Fibroblast of lung (primary cell): ENCODE measurements around the gene COL27A1. TPM values are rescaled to one million over a fixed set of nuclear protein-coding genes. Genes with fewer than 3 reads are reported as not detected.

Experiments used
- DNase-seq, 2 donors: peaks; one replicate each; pipeline versions ENCODE4 v3.0.0 to v3.0.0-alpha.2; 2010; ENCODE audit warnings: low read depth in 2 of 2
- H2AFZ ChIP-seq: 2 replicates; pipeline ENCODE4 v1.5.1; 2012; ENCODE audit warnings: low read length, control low read depth, inconsistent platforms
- H3K27ac ChIP-seq: 2 replicates; pipeline ENCODE4 v1.5.1; 2011; ENCODE audit warnings: low read length, control low read depth; ENCODE audit not compliant: insufficient read depth
- H3K27me3 ChIP-seq: 2 replicates; pipeline ENCODE4 v1.5.1; 2011; ENCODE audit warnings: mild to moderate bottlenecking, low read length; ENCODE audit not compliant: control insufficient read depth, insufficient read depth
- H3K36me3 ChIP-seq: 2 replicates; pipeline ENCODE4 v1.5.1; 2011; ENCODE audit warnings: low read length; ENCODE audit not compliant: control insufficient read depth, insufficient read depth
- H3K4me1 ChIP-seq: 2 replicates; pipeline ENCODE4 v1.5.1; 2011; ENCODE audit warnings: low read length; ENCODE audit not compliant: control insufficient read depth, insufficient read depth; ENCODE audit errors: extremely low read depth
- H3K4me2 ChIP-seq: 2 replicates; pipeline ENCODE4 v1.5.1; 2011; ENCODE audit warnings: low read length, control low read depth; ENCODE audit not compliant: insufficient read depth; ENCODE audit errors: extremely low read depth
- H3K4me3 ChIP-seq, 4 experiments: fragments of 200-600 bp in 1 of 4; sonication (generic) in 1 of 4; replicated peaks in 1 of 4; 2 replicates each; pipeline ENCODE4 v1.5.1; 2011 to 2016; ENCODE audit warnings: low read length in 4 of 4, low read depth in 3 of 4, mild to moderate bottlenecking in 3 of 4, control low read depth in 2 of 4, inconsistent platforms in 1 of 4, mixed read lengths in 1 of 4; ENCODE audit not compliant: insufficient read depth in 1 of 4; ENCODE audit errors: control extremely low read depth in 1 of 4
- H3K79me2 ChIP-seq: 2 replicates; pipeline ENCODE4 v1.5.1; 2012; ENCODE audit warnings: mild to moderate bottlenecking, low read length, inconsistent platforms; ENCODE audit not compliant: control insufficient read depth, insufficient read depth
- H3K9ac ChIP-seq: 2 replicates; pipeline ENCODE4 v1.5.1; 2011; ENCODE audit warnings: mild to moderate bottlenecking, low read length, control low read depth; ENCODE audit not compliant: insufficient read depth
- H3K9me3 ChIP-seq: 2 replicates; pipeline ENCODE4 v1.5.1; 2012; ENCODE audit warnings: low read depth, low read length; ENCODE audit not compliant: control insufficient read depth, insufficient read depth
- H4K20me1 ChIP-seq: 2 replicates; pipeline ENCODE4 v1.5.1; 2011; ENCODE audit warnings: low read length; ENCODE audit not compliant: control insufficient read depth, insufficient read depth; ENCODE audit errors: extremely low read depth
- EZH2 ChIP-seq: IDR thresholded peaks from 2 replicates; pipeline ENCODE4 v1.5.1; 2012; ENCODE audit warnings: low read length, control low read depth, mild to moderate bottlenecking; ENCODE audit errors: missing control alignments
- polyA plus RNA-seq, 2 donors: library from polyadenylated mRNA; depleted of rRNA in 1 of 2; stranded (reverse) in 1 of 2; unstranded in 1 of 2; fragments of >200 nt; gene quantifications; 2 replicates each; pipeline ENCODE4 v1.2.1, GENCODE V29; 2011 to 2012; ENCODE audit warnings: missing spikeins in 1 of 2
- total RNA-seq: library from RNA; depleted of rRNA; stranded (reverse); fragments of >200 nt; gene quantifications from 2 replicates; pipeline ENCODE4 v1.2.1, GENCODE V29; 2014
- TF ChIP-seq, protein P1 (sequence below), 2 donors: IDR thresholded peaks in 1 of 2; conservative IDR thresholded peaks in 1 of 2; 1 replicate in 1 of 2; 2 replicates in 1 of 2; pipeline ENCODE4 v1.5.1; 2011 to 2012; ENCODE audit warnings: low read length in 2 of 2, control low read depth in 1 of 2, inconsistent platforms in 1 of 2, low read depth in 1 of 2, mild to moderate bottlenecking in 1 of 2

COL27A1 gene
- total and polyA plus RNA-seq, 2 donors (not counting 1 experiment from before 2014, with no cell fraction given), result 2.4 to 5.4 TPM

GRCh38 chr9:114281473-114282103 is 126.3 kb downstream of the COL27A1 start:
- Histone ChIP-seq H3K27ac (peak overlapping the region; percentile 3), H3K9me3 (no peaks in the 10 kb centered on the region), H3K4me2 (no peak overlapping the region), H4K20me1 (no peaks in the 10 kb centered on the region), H2AFZ (no peak overlapping the region), H3K4me1 (peaks cover 27% of the 10 kb centered on the region), H3K9ac (no peak overlapping the region), H3K4me3 (no peak overlapping the region), H3K36me3 (no peaks in the 10 kb centered on the region), H3K27me3 (no peaks in the 10 kb centered on the region), H3K79me2 (no peaks in the 10 kb centered on the region)
- DNase-seq, result peak; percentile 40 to 82
- TF ChIP-seq EZH2, result no peak
- TF ChIP-seq, protein P1, sequence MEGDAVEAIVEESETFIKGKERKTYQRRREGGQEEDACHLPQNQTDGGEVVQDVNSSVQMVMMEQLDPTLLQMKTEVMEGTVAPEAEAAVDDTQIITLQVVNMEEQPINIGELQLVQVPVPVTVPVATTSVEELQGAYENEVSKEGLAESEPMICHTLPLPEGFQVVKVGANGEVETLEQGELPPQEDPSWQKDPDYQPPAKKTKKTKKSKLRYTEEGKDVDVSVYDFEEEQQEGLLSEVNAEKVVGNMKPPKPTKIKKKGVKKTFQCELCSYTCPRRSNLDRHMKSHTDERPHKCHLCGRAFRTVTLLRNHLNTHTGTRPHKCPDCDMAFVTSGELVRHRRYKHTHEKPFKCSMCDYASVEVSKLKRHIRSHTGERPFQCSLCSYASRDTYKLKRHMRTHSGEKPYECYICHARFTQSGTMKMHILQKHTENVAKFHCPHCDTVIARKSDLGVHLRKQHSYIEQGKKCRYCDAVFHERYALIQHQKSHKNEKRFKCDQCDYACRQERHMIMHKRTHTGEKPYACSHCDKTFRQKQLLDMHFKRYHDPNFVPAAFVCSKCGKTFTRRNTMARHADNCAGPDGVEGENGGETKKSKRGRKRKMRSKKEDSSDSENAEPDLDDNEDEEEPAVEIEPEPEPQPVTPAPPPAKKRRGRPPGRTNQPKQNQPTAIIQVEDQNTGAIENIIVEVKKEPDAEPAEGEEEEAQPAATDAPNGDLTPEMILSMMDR (conservative IDR thresholded peaks at IDR 0.05 in 1 of 2, IDR thresholded peaks at IDR 0.05 in 1 of 2; ENCODE audit: low read depth in 1 of 2, low read length in 2 of 2), result no peak

- H3K4me2 ChIP-seq, result no peak overlapping the region
- H3K9me3 ChIP-seq, result no peaks in the 10 kb centered on the region
- H3K9ac ChIP-seq, result no peak overlapping the region
- H3K4me3 ChIP-seq, result no peak overlapping the region
- H3K36me3 ChIP-seq, result no peaks in the 10 kb centered on the region
- H2AFZ ChIP-seq, result no peak overlapping the region
- no peaks in the 10 kb centered on the region for H4K20me1 ChIP-seq
- H3K4me1 ChIP-seq, result peaks cover 22% of the 10 kb centered on the region
- DNase-seq, result no peak
- H3K27me3 ChIP-seq, result no peaks in the 10 kb centered on the region
- TF ChIP-seq EZH2, result no peak
- TF ChIP-seq, protein P1 (conservative IDR thresholded peaks at IDR 0.05 in 1 of 2, IDR thresholded peaks at IDR 0.05 in 1 of 2; ENCODE audit: low read depth in 1 of 2, low read length in 2 of 2), result no peak
- no peaks in the 10 kb centered on the region for H3K79me2 ChIP-seq
- no peak overlapping the region for H3K27ac ChIP-seq
Observed at GRCh38 chr9:114282104-114282485, 126.8 kb downstream of the COL27A1 start.

DNA sequence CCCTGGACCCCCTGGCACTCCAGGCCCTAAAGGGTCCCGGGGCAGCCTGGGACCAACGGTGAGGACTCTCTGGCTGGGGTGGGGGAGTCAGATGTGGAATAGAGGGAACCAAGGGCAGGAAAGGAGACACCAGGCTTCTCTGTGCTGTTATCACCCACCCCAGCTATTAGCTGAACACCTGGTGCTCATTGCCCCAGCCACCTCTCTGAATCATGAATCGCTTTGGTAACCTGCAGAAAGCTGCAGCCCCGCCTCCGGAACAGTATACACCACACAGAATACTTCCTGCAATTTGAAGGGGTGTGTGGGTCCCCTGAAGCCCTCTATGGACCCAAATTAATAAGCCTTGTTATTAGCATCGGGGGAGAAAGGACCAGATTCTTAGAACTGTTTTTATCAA is 127.2 kb downstream of the COL27A1 start:
- Histone ChIP-seq H3K27ac (no peak overlapping the region), H3K4me1 (peaks cover 20% of the 10 kb centered on the region), H4K20me1 (no peaks in the 10 kb centered on the region), H3K4me3 (no peak overlapping the region), H3K9me3 (no peaks in the 10 kb centered on the region), H3K36me3 (no peaks in the 10 kb centered on the region), H3K9ac (no peak overlapping the region), H3K4me2 (no peak overlapping the region), H3K79me2 (no peaks in the 10 kb centered on the region), H2AFZ (no peak overlapping the region), H3K27me3 (no peaks in the 10 kb centered on the region)
- DNase-seq, result no peak
- TF ChIP-seq EZH2, result no peak
- TF ChIP-seq, protein P1 (conservative IDR thresholded peaks at IDR 0.05 in 1 of 2, IDR thresholded peaks at IDR 0.05 in 1 of 2; ENCODE audit: low read depth in 1 of 2, low read length in 2 of 2), result no peak
